ENCODE measurements around the gene TTLL8. TPM values are rescaled to one million over a fixed set of nuclear protein-coding genes. Genes with fewer than 3 reads are reported as not detected.

TTLL8 gene
- total and polyA plus RNA-seq, 2 experiments from 2014 or later = not detected

DNA sequence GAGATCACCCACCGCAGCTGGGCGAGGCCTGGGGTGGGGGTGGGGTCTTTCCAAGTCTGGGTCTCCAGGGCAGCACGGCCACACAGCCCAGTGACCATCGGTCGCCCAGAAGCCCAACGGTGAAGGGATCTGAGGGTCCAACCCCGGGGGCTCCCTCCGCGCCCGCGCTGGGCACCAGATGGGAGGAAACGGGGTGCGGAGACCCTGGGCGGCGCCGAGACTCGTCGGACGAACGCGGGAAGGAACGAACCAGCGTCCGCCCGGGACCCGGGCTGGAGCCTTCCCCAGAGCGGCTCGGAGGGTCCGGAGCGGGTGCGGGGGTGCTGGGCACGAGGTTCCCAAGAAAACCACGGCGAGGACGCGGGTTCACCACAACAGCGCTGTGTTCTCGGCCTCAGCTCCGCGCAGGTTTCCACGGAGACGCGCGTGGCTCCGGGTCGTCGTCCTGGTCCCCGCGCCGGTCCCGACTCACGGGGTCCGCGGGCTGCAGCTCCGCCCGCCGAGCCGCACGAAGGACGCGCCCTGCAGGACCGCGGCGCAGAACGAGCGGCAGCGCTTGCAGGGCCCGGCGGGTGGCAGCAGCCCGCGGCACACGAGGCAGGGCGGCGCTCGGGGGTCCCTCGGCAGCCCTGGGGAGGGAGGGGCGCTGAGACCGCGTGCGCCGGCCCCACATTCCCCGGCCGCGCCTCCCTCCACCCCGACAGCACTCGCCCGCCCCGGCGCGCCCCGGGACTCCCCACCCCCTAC lies 43.3 kb downstream of the TTLL8 start:
- peak; percentile 46 for DNase-seq (ENCODE audit: low spot score)
- Histone ChIP-seq H3K27me3 (peaks cover 45% of the 10 kb centered on the region), H3K9me2 (replicated peaks; ENCODE audit: insufficient read depth) (no peaks in the 10 kb centered on the region), H3K36me3 (replicated peaks; ENCODE audit: insufficient read depth, low read depth) (no peaks in the 10 kb centered on the region), H2AFZ (no peak overlapping the region), H3K9me3 (ENCODE audit: low read depth) (no peaks in the 10 kb centered on the region), H4K20me1 (ENCODE audit: insufficient read depth, poor library complexity, severe bottlenecking) (no peaks in the 10 kb centered on the region), H3K4me2 (peak overlapping the region; percentile 73), H3K79me2 (no peaks in the 10 kb centered on the region), H3K27ac (no peak overlapping the region), H3K4me1 (ENCODE audit: insufficient read depth) (peaks cover 5% of the 10 kb centered on the region), H3K4me3 (no peak overlapping the region)
- WGBS (ENCODE audit: low lambda C conversion rate, missing lambda C conversion rate) = 9% methylated on average over 60 of the region's 91 CpGs
- no peak for TF ChIP-seq EZH2phosphoT487 (IDR thresholded peaks at IDR 0.05; ENCODE audit: low read depth, severe bottlenecking, unreplicated experiment)
- TF ChIP-seq EZH2 (IDR thresholded peaks at IDR 0.05; ENCODE audit: borderline replicate concordance) = peak; percentile 64
- TF ChIP-seq, protein P1, sequence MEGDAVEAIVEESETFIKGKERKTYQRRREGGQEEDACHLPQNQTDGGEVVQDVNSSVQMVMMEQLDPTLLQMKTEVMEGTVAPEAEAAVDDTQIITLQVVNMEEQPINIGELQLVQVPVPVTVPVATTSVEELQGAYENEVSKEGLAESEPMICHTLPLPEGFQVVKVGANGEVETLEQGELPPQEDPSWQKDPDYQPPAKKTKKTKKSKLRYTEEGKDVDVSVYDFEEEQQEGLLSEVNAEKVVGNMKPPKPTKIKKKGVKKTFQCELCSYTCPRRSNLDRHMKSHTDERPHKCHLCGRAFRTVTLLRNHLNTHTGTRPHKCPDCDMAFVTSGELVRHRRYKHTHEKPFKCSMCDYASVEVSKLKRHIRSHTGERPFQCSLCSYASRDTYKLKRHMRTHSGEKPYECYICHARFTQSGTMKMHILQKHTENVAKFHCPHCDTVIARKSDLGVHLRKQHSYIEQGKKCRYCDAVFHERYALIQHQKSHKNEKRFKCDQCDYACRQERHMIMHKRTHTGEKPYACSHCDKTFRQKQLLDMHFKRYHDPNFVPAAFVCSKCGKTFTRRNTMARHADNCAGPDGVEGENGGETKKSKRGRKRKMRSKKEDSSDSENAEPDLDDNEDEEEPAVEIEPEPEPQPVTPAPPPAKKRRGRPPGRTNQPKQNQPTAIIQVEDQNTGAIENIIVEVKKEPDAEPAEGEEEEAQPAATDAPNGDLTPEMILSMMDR (IDR thresholded peaks at IDR 0.05; ENCODE audit: poor library complexity) = no peak

GRCh38 chr22:50014053-50014501 lies 44.0 kb downstream of the TTLL8 start:
- DNase-seq (ENCODE audit: low spot score) = peak; percentile 4
- Histone ChIP-seq H3K4me3 (no peak overlapping the region), H3K9me3 (ENCODE audit: low read depth) (no peaks in the 10 kb centered on the region), H3K4me1 (ENCODE audit: insufficient read depth) (peaks cover 5% of the 10 kb centered on the region), H3K9me2 (replicated peaks; ENCODE audit: insufficient read depth) (no peaks in the 10 kb centered on the region), H3K4me2 (no peak overlapping the region), H2AFZ (no peak overlapping the region), H4K20me1 (ENCODE audit: insufficient read depth, poor library complexity, severe bottlenecking) (no peaks in the 10 kb centered on the region), H3K36me3 (replicated peaks; ENCODE audit: insufficient read depth, low read depth) (no peaks in the 10 kb centered on the region), H3K27ac (no peak overlapping the region), H3K27me3 (peaks cover 47% of the 10 kb centered on the region), H3K79me2 (no peaks in the 10 kb centered on the region)
- 63% methylated on average over 16 of the region's 16 CpGs for WGBS (ENCODE audit: low lambda C conversion rate, missing lambda C conversion rate)
- TF ChIP-seq, protein P1 (IDR thresholded peaks at IDR 0.05; ENCODE audit: poor library complexity) = no peak
- TF ChIP-seq EZH2phosphoT487 (IDR thresholded peaks at IDR 0.05; ENCODE audit: low read depth, severe bottlenecking, unreplicated experiment) (no peak), EZH2 (IDR thresholded peaks at IDR 0.05; ENCODE audit: borderline replicate concordance) (no peak)

GRCh38 chr22:50012211-50013181 lies 45.6 kb downstream of the TTLL8 start, which contains the start of gene IL17REL:
Gene IL17REL (minus strand): TSS chr22:50012765. CDS start chr22:50012646, 119 bp downstream.
- TF ChIP-seq, protein P1 (IDR thresholded peaks at IDR 0.05; ENCODE audit: poor library complexity) = peak; percentile 23
- TF ChIP-seq EZH2phosphoT487 (IDR thresholded peaks at IDR 0.05; ENCODE audit: low read depth, severe bottlenecking, unreplicated experiment) (no peak), EZH2 (IDR thresholded peaks at IDR 0.05; ENCODE audit: borderline replicate concordance) (no peak)
- Histone ChIP-seq H2AFZ (no peak within 1 kb of the TSS), H3K4me1 (ENCODE audit: insufficient read depth) (peaks cover 5% of the 10 kb centered on the region), H3K27me3 (peaks cover 47% of the 10 kb centered on the region), H3K4me3 (no peak within 1 kb of the TSS), H3K79me2 (no peaks in the 10 kb centered on the region), H3K4me2 (no peak within 1 kb of the TSS), H3K36me3 (replicated peaks; ENCODE audit: insufficient read depth, low read depth) (no peaks in the 10 kb centered on the region), H3K9me3 (ENCODE audit: low read depth) (no peaks in the 10 kb centered on the region), H3K9me2 (replicated peaks; ENCODE audit: insufficient read depth) (no peaks in the 10 kb centered on the region), H4K20me1 (ENCODE audit: insufficient read depth, poor library complexity, severe bottlenecking) (no peaks in the 10 kb centered on the region), H3K27ac (no peak within 1 kb of the TSS)
- DNase-seq (ENCODE audit: low spot score) = peak; percentile 50
- 56% methylated on average over 29 of the region's 29 CpGs for WGBS (ENCODE audit: low lambda C conversion rate, missing lambda C conversion rate)
